Stimulated activated CD8-positive, alpha-beta memory T cell treated with anti-CD3 and anti-CD28 coated beads, Interleukin-7, amount 100 ng/mL, for 48 hours (primary cell): ENCODE data around the gene HCFC1R1.
A peak's percentile ranks its signal among the peaks of the same experiment; 100 is the strongest.

Experiments used
- DNase-seq, 2 donors: peaks; one replicate each; pipeline ENCODE4 v3.0.0-alpha.2; 2020; ENCODE audit warnings: low read depth in 1 of 2; ENCODE audit errors: extremely low read depth in 1 of 2

The HCFC1R1 gene

GRCh38 chr16:3004319-3004718, 19.4 kb downstream of the HCFC1R1 start:
- no peak for DNase-seq

- DNase-seq: peak; percentile 93 to 98
These were observed 20.0 kb downstream of the HCFC1R1 start for GRCh38 chr16:3003582-3004270.

GRCh38 chr16:3001316-3001715, 22.4 kb downstream of the HCFC1R1 start:
- no peak for DNase-seq

GRCh38 chr16:3000540-3000939, 23.2 kb downstream of the HCFC1R1 start:
- DNase-seq: no peak

- DNase-seq: no peak
These were observed 23.8 kb downstream of the HCFC1R1 start for GRCh38 chr16:2999929-3000328.

- no peak for DNase-seq
These were observed 27.4 kb downstream of the HCFC1R1 start for GRCh38 chr16:2996298-2996697.

GRCh38 chr16:2992383-2993081, 31.2 kb downstream of the HCFC1R1 start:
- DNase-seq: no peak

GRCh38 chr16:2991566-2992261, 32.0 kb downstream of the HCFC1R1 start:
- no peak for DNase-seq

- DNase-seq: no peak
These were observed 32.9 kb downstream of the HCFC1R1 start for GRCh38 chr16:2990891-2991290.

- DNase-seq: no peak
These were observed 35.1 kb downstream of the HCFC1R1 start for GRCh38 chr16:2988590-2989099.

- DNase-seq: no peak
These were observed 35.9 kb downstream of the HCFC1R1 start for GRCh38 chr16:2987833-2988232.

- no peak for DNase-seq
These were observed 36.5 kb downstream of the HCFC1R1 start for GRCh38 chr16:2987286-2987685.

- no peak for DNase-seq
These were observed 37.0 kb downstream of the HCFC1R1 start for GRCh38 chr16:2986623-2987188.

- DNase-seq: no peak
These were observed 37.8 kb downstream of the HCFC1R1 start for GRCh38 chr16:2985893-2986355.

- no peak for DNase-seq
These were observed 38.3 kb downstream of the HCFC1R1 start for GRCh38 chr16:2985462-2985861.

- DNase-seq: peak; percentile 53 to 61
These were observed 40.0 kb downstream of the HCFC1R1 start for GRCh38 chr16:2983706-2984136.

- DNase-seq: no peak
These were observed 41.3 kb downstream of the HCFC1R1 start for GRCh38 chr16:2982402-2982801.

- no peak for DNase-seq
These were observed 41.9 kb downstream of the HCFC1R1 start for GRCh38 chr16:2981899-2982250.

- DNase-seq: no peak
These were observed 42.4 kb downstream of the HCFC1R1 start for GRCh38 chr16:2981177-2981898.
